K562 (cell line): ENCODE measurements around the gene SSH3. TPM values are rescaled to one million over a fixed set of nuclear protein-coding genes. Genes with fewer than 3 reads are reported as not detected.

Source experiments
- CC2D1A ChIP-seq: fragments of 450-650 bp; IDR thresholded peaks from 2 replicates; pipeline ENCODE4 v1.6.1; 2017; ENCODE audit warnings: mild to moderate bottlenecking
- DDX20 ChIP-seq: fragments of 450-650 bp; IDR thresholded peaks from 2 replicates; pipeline ENCODE4 v1.6.1; 2016; ENCODE audit warnings: missing genetic modification characterization, low read depth, mild to moderate bottlenecking, missing compliant biosample characterization, moderate library complexity
- ETV1 ChIP-seq: fragments of 450-650 bp; conservative IDR thresholded peaks from 2 replicates; pipeline ENCODE4 v1.6.1; 2016; ENCODE audit warnings: missing genetic modification characterization, control low read depth, low read depth, missing compliant biosample characterization
- FUS ChIP-seq: fragments of 200-400 bp; formaldehyde crosslinking; optimal IDR thresholded peaks from 2 replicates; pipeline ENCODE3; 2017; ENCODE audit warnings: low read depth, low read length
- GTF2F1 ChIP-seq: IDR thresholded peaks from 2 replicates; pipeline ENCODE4 v1.6.1; 2011; ENCODE audit warnings: low read depth, low read length, improper control_type of control experiment
- KLF1 ChIP-seq: fragments of 450-650 bp; IDR thresholded peaks from 2 replicates; pipeline ENCODE4 v1.6.1; 2016; ENCODE audit warnings: missing genetic modification characterization, missing compliant biosample characterization
- RBM14 ChIP-seq: fragments of 200-400 bp; formaldehyde crosslinking; IDR thresholded peaks from 2 replicates; pipeline ENCODE4 v1.6.1; 2018; ENCODE audit warnings: low read depth, mild to moderate bottlenecking, low read length, moderate library complexity, borderline replicate concordance; ENCODE audit not compliant: insufficient read depth
- ZNF384 ChIP-seq: IDR thresholded peaks from 2 replicates; pipeline ENCODE4 v1.6.1; 2012; ENCODE audit warnings: low read depth, low read length, improper control_type of control experiment
- ZNF407 ChIP-seq: fragments of 450-650 bp; IDR thresholded peaks from 2 replicates; pipeline ENCODE4 v1.6.1; 2016; ENCODE audit warnings: low read depth
- polyA plus RNA-seq, 8 experiments: library from polyadenylated mRNA; depleted of rRNA in 4 of 8; stranded (reverse) in 5 of 8; unstranded in 3 of 8; fragments of >200 nt; fragmentation: Nextera tagmentation in 2 of 8; fragmentation: Illumina TruSeq in 1 of 8; extraction: Ambion mirVana in 2 of 8; extraction: Trizol in 1 of 8; gene quantifications; 2 replicates each; pipeline versions ENCODE4 v1.2.1 to v1.2.3, GENCODE V29; 2011 to 2014; ENCODE audit warnings: inconsistent platforms in 1 of 8, missing spikeins in 1 of 8
- total RNA-seq, 7 experiments: library from RNA; depleted of rRNA in 6 of 7; stranded (reverse); fragments of >200 nt in 6 of 7; fragmentation: Illumina TruSeq in 2 of 7; extraction: Trizol in 2 of 7; gene quantifications; 2 replicates each; pipeline versions ENCODE4 v1.2.1 to v1.2.3, GENCODE V29; 2011 to 2021; ENCODE audit warnings: low replicate concordance in 1 of 7
- TF ChIP-seq, protein P1 (sequence below), 2 experiments: fragments of 450-650 bp; conservative IDR thresholded peaks; 2 replicates each; pipeline ENCODE4 v1.6.1; 2017; ENCODE audit warnings: mild to moderate bottlenecking in 2 of 2, moderate library complexity in 2 of 2
- TF ChIP-seq, protein P2 (sequence below): sonication (generic); formaldehyde crosslinking; IDR thresholded peaks from 2 replicates; pipeline ENCODE4 v1.8.0; 2023; ENCODE audit warnings: missing genetic modification reagents, mild to moderate bottlenecking, borderline replicate concordance

The SSH3 gene
- total and polyA plus RNA-seq, 9 of the 15 experiments (the other 6 are each of a cell fraction or from before 2014, with no cell fraction given): 0.07 to 1.0 (median 0.24) TPM; not detected in 3

DNA sequence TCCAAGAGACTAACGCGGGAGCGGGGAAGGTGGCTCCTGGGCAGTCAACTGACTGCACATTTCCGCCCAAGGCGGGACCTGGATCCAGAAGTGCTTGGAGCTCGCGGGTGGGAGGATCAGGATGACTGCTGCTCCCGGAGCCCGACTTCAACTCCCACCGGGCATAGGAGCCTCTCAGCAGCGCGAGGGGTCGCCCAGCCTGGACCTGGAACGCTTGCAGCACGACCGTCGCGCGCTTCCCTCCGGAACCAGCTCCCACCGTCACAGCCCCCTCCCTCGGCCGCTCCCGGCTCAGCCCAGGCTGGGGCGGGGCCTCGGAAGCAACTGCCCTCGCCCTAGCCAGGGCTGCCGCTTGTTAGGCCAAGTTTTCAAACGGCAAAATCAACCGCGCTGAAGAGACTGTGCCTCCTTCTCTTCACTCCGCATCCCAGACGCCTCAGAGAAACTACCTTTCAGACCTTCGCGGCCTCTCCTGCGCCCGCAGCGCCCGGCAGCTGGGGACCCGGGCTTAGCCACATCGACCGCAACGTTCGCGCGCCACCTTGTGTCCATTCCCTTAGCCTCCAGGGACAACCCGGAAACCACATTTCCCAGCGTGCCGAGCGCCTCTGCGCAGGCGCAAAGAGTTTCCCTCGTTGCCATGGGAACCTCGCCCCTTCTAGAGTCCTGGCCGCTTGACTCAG is 14.0 kb downstream of the SSH3 start (continued):
- TF ChIP-seq ZNF407 (no peak), GTF2F1 (no peak), CC2D1A (peak; percentile 93), ZNF384 (no peak), FUS (no peak), DDX20 (tag) (no peak), RBM14 (0 out of 2 replicates have a peak, but pooled peaks have one; percentile 18), KLF1 (tag) (no peak), ETV1 (peak; percentile 70; the same call in 1 of the 2 replicates)
- TF ChIP-seq, protein P1, sequence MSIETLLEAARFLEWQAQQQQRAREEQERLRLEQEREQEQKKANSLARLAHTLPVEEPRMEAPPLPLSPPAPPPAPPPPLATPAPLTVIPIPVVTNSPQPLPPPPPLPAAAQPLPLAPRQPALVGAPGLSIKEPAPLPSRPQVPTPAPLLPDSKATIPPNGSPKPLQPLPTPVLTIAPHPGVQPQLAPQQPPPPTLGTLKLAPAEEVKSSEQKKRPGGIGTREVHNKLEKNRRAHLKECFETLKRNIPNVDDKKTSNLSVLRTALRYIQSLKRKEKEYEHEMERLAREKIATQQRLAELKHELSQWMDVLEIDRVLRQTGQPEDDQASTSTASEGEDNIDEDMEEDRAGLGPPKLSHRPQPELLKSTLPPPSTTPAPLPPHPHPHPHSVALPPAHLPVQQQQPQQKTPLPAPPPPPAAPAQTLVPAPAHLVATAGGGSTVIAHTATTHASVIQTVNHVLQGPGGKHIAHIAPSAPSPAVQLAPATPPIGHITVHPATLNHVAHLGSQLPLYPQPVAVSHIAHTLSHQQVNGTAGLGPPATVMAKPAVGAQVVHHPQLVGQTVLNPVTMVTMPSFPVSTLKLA (conservative IDR thresholded peaks at IDR 0.05): peak in 1 of 2 experiments; percentile 73
- TF ChIP-seq, protein P2, sequence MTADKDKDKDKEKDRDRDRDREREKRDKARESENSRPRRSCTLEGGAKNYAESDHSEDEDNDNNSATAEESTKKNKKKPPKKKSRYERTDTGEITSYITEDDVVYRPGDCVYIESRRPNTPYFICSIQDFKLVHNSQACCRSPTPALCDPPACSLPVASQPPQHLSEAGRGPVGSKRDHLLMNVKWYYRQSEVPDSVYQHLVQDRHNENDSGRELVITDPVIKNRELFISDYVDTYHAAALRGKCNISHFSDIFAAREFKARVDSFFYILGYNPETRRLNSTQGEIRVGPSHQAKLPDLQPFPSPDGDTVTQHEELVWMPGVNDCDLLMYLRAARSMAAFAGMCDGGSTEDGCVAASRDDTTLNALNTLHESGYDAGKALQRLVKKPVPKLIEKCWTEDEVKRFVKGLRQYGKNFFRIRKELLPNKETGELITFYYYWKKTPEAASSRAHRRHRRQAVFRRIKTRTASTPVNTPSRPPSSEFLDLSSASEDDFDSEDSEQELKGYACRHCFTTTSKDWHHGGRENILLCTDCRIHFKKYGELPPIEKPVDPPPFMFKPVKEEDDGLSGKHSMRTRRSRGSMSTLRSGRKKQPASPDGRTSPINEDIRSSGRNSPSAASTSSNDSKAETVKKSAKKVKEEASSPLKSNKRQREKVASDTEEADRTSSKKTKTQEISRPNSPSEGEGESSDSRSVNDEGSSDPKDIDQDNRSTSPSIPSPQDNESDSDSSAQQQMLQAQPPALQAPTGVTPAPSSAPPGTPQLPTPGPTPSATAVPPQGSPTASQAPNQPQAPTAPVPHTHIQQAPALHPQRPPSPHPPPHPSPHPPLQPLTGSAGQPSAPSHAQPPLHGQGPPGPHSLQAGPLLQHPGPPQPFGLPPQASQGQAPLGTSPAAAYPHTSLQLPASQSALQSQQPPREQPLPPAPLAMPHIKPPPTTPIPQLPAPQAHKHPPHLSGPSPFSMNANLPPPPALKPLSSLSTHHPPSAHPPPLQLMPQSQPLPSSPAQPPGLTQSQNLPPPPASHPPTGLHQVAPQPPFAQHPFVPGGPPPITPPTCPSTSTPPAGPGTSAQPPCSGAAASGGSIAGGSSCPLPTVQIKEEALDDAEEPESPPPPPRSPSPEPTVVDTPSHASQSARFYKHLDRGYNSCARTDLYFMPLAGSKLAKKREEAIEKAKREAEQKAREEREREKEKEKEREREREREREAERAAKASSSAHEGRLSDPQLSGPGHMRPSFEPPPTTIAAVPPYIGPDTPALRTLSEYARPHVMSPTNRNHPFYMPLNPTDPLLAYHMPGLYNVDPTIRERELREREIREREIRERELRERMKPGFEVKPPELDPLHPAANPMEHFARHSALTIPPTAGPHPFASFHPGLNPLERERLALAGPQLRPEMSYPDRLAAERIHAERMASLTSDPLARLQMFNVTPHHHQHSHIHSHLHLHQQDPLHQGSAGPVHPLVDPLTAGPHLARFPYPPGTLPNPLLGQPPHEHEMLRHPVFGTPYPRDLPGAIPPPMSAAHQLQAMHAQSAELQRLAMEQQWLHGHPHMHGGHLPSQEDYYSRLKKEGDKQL: no peak
